Measurements from ENCODE around the gene IFIT5.
"Not testable (repeated sequence)": the region's sequence is repeated elsewhere in the genome, so short reads cannot be mapped to it uniquely, and the experiment has no call there.

The IFIT5 gene

GRCh38 chr10:89431977-89432376 lies 17.6 kb downstream of the IFIT5 start:
- no peak for DNase-seq (ENCODE audit: low read depth)

DNA sequence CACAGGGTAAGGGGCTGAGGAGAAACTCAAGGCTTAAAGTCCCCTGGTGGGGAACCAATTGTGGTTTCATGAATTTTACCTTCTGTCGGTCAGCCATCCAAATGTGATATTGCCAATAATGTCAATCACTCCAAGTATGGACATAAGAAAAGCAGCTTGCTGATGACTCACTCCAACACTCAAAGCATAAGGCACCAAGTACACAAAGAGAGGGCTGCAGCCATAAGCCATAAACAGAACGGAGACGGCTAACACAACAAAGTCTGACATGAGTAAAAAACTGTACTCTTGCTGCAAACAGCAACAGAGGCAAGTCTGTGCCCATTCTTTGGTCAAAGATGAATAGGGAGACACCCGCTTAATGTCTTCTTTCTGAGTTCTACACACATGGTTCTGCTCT lies 24.2 kb downstream of the IFIT5 start:
- no peak for DNase-seq (ENCODE audit: low read depth)

GRCh38 chr10:89440226-89441009 lies 26.1 kb downstream of the IFIT5 start:
- DNase-seq (ENCODE audit: low read depth): no peak

GRCh38 chr10:89442289-89442688 lies 27.9 kb downstream of the IFIT5 start:
- DNase-seq (ENCODE audit: low read depth): no peak

- not testable (repeated sequence) for DNase-seq (ENCODE audit: low read depth)
Observed at GRCh38 chr10:89444819-89445218, 30.5 kb downstream of the IFIT5 start.

DNA sequence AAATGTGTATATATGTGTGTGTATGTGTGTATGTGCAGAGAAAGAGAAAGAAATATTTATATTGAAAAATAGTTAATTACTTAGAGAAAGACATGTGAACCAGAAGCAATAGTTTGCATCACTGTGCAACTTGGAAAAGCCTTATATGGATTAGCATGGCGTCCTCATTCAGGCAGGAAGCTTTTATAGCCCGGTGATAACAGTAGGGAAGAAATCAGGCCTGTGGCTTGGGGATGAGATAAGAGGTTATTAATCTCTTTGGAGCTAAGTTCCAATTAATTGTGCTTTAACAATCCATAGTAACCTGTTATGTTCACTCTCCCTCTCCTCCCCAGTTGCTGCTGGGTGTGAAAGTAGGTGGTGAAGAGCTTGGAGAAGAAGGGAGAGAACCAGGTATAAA lies 36.5 kb downstream of the IFIT5 start:
- no peak for DNase-seq (ENCODE audit: low read depth)

DNA sequence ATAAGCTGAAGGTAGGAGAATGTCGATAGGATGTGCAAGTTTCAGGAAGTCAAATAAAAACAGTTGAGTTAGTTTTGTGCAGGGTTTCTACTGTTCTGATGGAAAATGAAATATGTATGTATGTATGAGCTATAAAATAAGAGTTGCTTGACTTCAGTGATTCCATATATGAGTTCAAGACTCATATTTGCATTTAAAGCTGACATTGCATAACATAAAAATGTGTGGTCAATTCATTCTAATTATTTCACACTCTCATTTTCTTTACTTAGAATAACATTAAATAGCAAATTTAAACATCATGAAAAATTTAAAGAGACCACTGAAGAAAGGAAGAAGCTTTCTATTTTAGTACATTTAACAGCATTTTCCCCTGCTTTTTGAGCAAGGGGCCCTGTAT lies 37.8 kb downstream of the IFIT5 start:
- DNase-seq (ENCODE audit: low read depth): no peak

- DNase-seq (ENCODE audit: low read depth): no peak
Observed at GRCh38 chr10:89454561-89455347, 40.4 kb downstream of the IFIT5 start.

- no peak for DNase-seq (ENCODE audit: low read depth)
Observed at GRCh38 chr10:89458291-89458690, 43.9 kb downstream of the IFIT5 start.

GRCh38 chr10:89458784-89459183 lies 44.4 kb downstream of the IFIT5 start:
- DNase-seq (ENCODE audit: low read depth): no peak

- no peak for DNase-seq (ENCODE audit: low read depth)
Observed at GRCh38 chr10:89463846-89464537, 49.6 kb downstream of the IFIT5 start.

DNA sequence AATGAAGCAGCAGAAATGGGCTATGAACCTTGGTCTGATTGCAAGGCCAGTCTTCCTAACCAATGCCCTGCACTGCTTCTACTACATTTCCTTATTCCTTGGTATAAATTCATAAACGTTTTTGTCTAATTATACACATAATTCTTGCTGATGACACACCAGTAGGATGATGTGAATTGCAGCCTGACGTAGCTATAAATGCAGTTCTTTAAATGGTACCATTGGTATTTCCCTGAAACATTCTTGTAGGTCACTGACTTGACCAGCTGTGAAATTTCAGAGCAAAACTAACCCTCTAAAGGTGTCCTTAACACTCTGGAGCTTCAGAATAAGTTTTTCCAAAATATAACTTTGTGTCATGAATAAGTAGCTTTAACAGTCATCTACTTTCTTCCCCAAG lies 50.8 kb downstream of the IFIT5 start:
- no peak for DNase-seq (ENCODE audit: low read depth)

DNA sequence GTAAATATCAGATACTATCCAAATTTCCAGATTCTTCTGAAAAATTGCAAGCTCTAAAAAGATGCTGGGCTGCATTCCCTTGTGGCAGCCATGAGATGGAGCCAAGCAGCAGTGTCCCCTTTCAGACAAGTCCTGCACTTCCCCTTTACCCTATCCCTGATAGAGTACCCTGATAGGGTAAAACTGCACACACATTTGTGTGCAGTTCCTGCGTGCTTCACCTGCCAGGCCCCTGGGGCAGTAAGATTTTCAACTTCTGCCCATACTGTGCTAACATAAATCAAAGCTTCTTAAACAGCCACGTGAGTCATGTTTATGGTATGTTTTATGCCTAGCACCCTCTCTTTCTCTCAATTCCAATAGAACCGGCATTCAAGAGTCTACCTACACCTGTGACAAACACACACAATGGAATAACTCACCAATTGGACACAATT lies 52.2 kb downstream of the IFIT5 start:
- no peak for DNase-seq (ENCODE audit: low read depth)

DNA sequence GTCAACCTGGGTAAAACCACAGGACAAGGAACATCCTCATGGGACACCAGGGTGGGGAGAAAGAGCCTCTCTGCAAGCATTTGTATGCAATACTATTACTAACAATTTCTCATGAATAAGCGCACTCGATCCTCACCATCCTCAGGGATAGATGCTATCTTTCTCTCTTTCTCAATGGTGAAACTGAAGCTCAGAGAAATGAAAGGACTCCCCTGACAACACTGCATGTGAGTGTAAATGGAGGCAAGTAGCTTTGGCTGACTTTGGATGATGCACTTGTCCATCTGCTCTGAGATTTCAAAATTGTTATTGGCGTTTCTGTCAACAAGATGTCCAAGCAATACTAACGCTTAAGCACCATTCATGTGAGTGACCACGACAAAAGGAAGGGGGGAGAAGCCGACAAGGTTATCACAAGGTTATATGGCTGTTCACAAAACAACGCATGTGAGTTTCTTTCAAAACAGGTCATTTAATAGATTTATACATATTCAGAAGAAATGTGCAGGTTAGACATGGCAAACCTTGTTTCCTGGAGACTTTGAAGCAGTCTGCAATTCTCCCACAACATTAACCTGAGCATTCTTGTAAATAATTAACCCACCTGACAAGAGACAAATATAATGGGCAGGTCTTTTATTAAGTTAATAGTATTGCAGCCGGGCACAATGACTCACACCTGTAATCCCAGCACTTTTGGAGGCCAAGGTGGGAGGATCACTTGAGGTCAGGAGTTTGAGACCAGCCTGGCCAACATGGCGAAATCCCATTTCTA lies 54.0 kb downstream of the IFIT5 start:
- DNase-seq (ENCODE audit: low read depth): no peak

DNA sequence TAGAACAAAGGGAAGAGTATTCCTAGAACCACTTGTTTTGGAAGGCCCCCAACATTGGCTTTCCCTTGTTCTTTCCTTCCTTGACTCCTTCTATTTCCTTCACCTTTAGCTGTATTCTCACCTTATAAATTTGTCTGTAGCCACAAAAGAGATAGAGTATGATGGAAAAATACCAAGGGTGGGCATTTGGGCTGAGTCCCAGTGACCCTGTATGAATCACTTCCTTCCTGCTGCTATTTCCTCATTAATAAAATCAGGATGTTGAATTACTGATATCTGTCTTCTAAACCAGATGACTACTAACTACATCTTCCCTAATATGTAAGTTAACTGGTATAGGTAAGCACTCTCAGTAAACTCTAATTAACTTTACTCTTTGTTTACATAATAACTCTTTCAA lies 55.1 kb downstream of the IFIT5 start:
- DNase-seq (ENCODE audit: low read depth): no peak
